ENCODE results near the gene RHPN2.

DNA sequence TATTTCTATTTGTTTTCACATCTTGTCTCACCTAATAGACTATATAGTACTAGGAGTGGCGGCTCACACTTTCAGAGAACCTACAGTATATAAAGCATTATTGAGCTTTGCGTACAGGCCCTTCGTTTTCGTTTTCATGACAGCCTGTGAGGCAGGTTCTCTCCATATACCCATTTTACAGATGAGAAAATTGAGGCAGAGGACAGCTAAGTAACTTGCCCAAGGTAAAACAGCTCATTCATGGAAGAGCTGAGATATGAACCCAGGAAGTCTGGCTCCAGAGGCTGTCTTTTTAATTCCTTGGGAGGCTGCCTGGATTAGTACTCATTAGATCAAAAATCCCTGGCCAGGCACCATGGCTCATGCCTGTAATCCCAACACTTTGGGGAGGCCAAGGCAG is 63.8 kb downstream of the RHPN2 start:
- TF ChIP-seq, protein P1, sequence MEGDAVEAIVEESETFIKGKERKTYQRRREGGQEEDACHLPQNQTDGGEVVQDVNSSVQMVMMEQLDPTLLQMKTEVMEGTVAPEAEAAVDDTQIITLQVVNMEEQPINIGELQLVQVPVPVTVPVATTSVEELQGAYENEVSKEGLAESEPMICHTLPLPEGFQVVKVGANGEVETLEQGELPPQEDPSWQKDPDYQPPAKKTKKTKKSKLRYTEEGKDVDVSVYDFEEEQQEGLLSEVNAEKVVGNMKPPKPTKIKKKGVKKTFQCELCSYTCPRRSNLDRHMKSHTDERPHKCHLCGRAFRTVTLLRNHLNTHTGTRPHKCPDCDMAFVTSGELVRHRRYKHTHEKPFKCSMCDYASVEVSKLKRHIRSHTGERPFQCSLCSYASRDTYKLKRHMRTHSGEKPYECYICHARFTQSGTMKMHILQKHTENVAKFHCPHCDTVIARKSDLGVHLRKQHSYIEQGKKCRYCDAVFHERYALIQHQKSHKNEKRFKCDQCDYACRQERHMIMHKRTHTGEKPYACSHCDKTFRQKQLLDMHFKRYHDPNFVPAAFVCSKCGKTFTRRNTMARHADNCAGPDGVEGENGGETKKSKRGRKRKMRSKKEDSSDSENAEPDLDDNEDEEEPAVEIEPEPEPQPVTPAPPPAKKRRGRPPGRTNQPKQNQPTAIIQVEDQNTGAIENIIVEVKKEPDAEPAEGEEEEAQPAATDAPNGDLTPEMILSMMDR (conservative IDR thresholded peaks at IDR 0.05; ENCODE audit: low read depth, low read length) = no peak
- no peak for TF ChIP-seq EZH2phosphoT487 (IDR thresholded peaks at IDR 0.05; ENCODE audit: borderline replicate concordance, low read length)
